IPS-11a (cell line): ENCODE data around the gene USP40.

Source experiments
- H3K4me3 ChIP-seq: one replicate; pipeline ENCODE4 v1.5.1; 2013; ENCODE audit warnings: low read depth, low read length, control low read depth

The USP40 gene

DNA sequence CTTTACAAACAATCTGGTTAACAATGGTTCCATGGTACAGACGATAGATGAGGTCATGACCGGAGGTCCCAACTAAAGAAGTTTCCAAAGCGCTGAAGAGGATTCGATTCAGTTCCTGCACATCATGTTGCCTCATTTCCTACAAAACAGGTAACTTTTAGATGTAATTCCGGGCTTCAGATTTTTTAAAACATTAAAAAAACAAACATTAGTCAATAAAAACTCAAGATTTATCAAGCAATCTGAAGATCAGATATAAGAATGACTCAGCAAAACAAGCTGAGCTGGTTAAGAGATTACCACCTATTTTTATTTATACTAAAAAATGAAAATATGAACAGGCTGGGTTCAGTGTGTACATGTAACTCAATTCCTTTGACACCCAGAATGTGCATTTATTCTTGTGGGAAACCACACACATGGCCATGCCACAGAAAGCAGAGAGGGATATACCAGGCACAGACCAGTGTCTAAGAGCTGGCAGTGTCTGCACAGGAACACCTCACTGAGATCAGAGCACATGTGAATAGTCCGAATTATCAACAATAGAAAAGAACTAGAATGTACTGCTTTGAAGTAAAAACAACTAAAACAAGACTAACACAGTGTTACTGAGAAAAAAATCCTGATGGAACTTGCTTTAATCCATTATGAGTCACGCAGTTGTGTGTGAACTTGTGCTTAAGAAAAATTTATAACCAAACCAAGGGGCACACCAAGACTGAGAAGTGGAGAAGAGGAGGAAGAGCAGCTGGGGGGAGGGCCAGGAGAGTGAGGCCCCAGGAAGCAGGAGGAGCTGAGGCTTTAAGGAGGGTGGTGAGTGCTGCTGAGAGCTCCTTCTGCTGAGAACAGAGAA is 9.5 kb downstream of the USP40 start:
- H3K4me3 ChIP-seq: no peak overlapping the region

DNA sequence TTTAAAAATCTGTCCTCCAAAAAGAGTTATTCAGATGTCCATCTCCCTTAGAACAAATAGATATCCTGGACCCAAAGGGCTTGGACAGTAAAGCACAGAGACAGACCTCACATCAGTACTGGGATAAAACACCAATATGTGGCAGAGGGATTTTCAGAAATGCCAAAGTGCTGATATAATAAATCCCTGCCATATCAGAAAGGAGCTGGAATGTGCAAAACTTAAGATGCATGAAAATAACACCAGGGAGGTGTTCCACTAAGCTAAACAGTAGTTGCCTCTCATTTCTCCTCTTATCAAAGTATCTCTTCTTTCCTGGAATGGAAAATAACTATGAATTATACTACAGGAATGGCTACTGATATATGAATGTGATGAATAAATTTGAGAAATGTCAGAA is 13.2 kb downstream of the USP40 start:
- no peak overlapping the region for H3K4me3 ChIP-seq

DNA sequence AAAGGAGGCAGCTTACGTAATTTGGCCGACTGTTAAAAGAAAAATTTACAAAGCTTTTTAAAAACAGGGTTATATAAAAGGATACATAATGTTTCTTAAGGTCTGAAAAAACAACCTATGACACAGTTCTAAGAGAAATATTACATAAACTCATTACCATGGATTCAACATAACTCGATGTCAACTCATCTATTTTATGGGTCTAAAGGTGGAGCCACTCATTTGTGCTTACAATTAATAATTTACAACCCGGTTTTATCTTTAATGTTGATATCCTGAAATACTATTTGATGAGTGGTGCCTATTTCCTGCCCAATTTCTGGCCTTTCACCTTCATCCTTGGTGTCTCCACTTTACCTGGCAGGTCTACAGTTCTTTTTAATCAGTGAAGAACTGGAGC is 15.1 kb downstream of the USP40 start:
- no peak overlapping the region for H3K4me3 ChIP-seq

DNA sequence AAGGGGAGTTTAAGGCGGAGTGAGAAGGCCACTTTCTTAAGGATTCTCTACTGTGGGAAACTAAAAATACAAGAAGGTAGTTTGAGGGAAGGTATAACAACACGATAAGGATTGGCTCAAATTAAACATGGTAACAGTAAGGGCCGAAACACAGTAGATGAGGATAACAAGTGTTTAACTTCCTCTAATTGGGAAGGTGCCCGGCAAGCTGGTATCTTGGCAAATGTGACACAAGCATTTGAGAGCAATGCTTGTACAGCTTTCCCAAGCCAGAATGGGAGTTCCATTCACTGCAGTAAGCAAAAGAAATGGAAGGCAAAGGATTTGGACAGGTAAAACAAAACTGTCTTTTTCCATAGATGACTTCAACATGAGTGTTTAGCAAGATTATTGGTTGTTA is 19.8 kb downstream of the USP40 start:
- H3K4me3 ChIP-seq: no peak overlapping the region

DNA sequence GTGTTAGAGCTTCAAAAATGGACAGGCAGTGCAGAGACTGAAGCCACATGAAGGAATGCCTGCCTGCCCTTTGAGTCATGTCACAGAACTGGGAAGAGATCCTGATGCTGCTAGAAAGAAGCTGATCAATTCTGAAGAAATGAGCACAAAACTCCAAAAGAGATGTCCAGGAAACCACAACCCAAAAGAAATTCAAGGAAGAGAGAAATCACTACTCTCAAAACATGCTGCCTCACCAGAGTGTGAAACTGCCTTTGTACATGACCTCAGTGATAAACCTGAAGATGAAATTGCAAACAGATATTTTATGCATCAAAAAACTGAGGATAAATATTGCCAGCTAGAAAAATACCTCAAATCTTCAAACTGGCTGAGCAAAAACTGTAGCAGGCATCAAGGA is 20.5 kb downstream of the USP40 start:
- H3K4me3 ChIP-seq: no peak overlapping the region

DNA sequence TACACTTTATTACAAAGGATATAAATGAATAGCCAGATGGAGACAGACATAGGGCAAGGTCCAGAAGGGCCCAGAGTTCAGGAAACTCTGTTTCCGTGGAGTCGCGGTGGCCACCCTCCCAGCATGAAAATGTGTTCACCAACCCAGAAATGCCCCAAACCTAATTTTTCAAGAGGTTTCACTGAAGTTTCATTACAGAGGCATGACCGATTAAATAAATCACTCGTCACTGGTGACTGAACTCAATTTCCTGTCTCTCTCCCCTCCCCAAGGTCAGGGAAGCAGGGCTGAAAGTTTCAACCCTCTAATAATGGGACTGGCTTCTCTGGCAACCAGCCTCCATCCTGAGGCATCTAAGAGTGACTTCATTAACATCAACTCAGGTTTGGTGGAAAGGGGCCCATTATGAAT is 22.4 kb downstream of the USP40 start:
- H3K4me3 ChIP-seq: no peak overlapping the region

DNA sequence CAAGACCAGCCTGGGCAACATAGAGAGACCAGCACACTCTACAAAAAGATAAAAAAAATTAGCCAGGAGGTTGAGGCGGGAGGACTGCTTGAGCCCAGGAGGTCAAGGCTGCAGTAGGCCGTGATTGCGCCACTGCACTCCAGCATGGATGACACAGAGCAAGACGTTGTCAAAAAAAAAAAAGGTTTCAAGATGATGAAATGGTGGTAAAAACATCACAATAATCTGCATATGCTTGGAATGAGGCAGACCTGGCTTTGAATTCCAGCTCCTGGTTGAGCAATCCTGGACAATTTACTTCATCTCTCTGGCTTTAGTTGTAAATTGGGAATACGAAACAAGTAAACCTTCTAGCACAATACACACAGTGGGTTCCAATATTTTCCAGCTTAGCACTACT is 24.1 kb downstream of the USP40 start:
- H3K4me3 ChIP-seq: no peak overlapping the region

DNA sequence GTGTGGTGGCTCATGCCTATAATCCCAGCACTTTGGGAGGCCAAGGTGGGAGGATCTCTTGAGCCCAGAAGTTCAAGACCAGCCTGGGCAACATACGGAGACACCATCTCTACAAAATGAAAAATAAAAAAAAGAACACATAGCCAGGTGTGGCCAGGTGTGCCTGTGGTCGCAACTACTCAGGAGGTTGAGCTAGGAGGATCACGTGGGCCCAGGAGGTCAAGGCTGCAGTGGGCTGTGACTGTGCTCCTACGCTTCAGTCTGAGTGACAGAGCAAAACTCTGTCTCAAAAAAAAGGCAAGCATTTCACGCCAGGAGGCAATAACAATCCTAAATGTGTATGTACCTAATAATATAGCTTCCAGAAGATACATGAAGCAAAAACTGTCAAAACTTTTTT is 27.8 kb downstream of the USP40 start:
- H3K4me3 ChIP-seq: no peak overlapping the region

DNA sequence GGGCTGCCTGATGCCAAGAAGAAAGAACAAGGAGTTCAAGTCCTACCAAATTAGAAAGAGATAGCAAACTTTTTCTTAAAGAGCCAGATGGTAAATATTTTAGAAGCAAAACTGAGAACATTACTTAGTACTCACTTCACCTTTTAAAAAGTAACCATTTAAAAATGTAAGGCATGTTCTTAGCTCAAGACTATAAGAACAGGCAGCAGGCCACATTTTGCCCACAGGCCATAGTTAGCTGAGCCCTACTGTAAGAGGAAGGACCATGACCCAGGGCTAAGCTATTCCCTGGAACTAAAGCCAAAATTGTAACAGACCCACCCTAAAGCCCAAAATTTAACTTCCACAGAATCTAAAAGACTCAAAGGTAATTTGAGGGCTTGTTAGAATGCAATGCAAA is 31.3 kb downstream of the USP40 start:
- H3K4me3 ChIP-seq: no peak overlapping the region

DNA sequence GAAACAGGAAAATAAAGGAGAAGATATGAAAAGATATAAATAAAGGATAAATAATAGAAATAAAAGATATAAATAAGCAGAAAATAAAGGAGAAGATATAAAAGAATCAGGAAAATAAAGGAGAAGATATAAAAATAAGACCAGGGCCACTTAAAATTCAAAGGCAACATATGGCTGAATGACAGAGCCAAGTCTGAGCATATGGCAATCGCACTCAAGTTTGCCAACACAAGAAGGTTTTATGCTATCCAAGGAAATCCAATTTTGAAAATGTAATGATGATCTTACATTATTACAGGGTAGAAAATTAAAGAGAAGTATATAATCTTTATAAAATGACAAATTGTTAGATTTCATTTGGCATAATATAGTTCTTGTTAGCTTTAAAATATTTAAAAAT is 33.6 kb downstream of the USP40 start:
- H3K4me3 ChIP-seq: no peak overlapping the region

DNA sequence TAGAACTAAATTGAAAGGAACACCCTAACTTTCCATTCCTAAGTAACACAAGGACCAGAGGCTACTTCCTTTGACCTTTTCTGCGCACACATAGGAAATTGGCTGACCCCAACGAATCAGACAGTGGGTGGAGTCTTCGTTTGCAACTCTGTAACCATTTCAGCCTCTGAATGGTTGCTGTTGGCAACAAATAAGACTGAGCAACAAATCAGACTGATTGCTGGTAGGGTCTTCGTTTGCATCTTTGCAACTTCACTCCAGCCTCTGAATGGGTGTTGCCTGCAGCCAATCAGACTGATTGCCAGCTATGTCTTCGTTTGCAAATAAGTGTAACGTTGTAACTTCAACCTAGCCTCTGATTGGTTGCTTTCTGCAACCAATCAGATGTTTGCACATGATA is 34.6 kb downstream of the USP40 start:
- H3K4me3 ChIP-seq: no peak overlapping the region

DNA sequence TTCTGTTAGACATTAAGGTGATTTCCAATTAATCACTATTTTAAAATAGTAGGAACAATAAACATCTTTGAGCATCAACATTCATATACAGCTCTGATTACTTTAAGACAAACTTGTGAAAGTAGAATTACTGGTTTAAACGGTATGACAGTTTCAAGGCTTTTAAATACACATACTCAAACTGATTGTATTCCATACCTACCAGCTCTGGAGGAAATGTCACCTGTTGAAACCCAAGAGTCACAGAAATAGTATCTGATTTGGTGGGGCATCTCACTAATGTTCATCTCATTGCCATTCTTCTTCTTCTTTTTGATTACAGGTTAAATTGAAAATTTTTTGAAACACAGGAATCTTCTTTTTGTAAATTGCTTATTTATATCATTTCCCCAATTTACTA is 36.2 kb downstream of the USP40 start:
- H3K4me3 ChIP-seq: no peak overlapping the region

DNA sequence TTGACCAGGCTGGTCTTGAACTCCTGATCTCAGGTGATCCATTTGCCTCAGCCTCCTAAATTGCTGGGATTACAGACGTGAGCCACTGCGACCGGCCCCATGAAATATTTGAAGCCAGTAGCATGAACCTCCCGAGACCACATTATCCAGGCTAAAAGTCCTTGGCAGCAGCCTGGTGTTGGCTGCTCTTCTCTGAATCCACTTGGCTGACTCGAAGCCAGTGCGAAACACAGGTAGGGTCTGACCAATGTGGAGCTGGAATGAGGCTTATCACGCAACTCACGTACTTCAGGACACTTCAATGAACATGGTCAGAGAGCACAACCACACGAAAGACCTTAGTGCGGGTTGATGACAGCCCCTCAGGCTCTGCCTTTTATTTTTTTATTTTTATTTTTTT is 38.4 kb downstream of the USP40 start:
- H3K4me3 ChIP-seq: no peak overlapping the region

DNA sequence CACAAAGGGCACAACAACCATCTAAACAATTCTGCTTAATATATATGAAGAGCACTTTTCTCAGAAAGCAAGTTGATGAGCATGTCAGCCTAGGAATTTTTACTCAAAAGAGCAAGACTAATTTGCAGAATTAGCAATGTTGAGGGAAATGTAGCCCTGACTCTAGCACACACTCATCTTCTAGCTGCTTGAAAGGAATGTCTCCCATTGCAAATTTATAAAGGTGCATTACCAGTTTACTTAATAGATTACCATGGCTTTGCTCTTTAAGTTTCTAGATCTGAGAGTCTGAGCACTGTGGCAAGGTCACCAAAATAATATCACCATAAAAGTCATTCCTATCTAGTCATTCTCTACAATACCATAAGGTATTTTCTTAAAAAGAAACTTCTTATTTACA is 40.8 kb downstream of the USP40 start:
- H3K4me3 ChIP-seq: no peak overlapping the region

DNA sequence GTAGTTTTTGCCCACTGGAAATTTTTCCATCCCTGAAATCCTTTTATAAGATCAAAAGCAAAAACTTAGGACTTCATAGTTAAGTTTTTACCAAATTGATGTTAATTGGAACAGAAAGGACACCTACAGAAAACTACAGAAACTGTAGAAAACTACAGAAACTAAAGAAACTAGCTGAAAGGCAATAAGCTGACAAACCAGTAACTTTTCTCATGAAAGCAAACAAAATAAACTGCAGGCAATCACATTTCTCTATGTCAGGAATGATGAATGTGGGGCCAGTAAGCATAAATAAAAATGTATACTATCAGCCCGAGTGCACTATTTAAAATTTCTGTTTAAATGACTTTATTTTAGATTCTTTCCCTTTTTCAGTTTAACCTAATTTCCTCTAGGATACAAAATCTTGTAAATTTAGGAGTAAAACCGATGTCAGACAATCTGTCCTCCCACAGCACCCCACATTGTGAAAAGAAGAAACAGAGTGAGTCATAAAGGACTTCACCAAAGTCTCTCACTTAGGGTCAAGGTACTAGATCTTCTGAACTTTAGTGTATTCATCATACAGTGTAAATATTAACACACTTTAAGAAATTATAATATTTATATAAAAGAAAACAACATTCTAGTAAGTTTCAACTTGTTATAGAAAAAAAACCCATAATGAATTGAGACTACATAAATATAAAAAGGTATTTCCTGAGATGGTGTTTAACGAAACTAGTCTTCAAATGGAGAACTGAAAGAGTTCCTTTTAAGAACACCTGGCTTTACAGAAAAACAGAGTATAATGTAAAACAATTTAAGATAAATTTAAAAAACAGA is 46.6 kb downstream of the USP40 start:
- no peak overlapping the region for H3K4me3 ChIP-seq

DNA sequence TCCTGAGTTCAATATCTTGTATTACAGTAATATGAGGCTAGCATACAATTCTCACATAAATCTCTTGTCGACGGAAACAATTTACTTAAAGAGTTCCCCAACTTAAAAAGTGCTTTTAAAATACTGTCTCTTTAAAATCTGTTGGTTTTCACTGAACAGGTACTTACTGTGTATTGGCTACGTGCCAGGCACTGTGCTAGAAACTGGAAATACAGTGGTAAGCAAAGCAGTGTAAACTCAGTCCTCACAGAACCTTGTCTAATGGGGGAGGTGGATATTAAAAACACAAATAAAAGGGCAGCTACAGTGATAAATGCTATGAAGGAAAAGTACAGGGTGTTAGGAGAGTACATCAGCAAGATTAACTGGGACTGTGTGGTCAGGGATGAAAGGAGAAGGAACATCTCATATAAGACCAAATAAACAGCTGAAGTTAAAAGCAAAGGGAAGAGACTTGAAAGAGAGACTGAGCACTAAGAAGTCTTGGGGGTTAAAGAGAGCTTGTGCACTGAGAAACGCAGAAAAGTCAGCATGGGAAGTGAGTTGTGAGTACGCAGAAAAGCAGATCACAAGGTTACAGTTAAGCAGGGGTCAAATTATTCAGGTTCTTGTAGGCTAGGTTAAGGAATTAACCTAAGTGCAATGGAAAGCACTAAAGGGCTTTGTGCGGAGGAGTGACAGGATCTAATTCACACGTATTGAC is 52.5 kb downstream of the USP40 start:
- H3K4me3 ChIP-seq: no peak overlapping the region

DNA sequence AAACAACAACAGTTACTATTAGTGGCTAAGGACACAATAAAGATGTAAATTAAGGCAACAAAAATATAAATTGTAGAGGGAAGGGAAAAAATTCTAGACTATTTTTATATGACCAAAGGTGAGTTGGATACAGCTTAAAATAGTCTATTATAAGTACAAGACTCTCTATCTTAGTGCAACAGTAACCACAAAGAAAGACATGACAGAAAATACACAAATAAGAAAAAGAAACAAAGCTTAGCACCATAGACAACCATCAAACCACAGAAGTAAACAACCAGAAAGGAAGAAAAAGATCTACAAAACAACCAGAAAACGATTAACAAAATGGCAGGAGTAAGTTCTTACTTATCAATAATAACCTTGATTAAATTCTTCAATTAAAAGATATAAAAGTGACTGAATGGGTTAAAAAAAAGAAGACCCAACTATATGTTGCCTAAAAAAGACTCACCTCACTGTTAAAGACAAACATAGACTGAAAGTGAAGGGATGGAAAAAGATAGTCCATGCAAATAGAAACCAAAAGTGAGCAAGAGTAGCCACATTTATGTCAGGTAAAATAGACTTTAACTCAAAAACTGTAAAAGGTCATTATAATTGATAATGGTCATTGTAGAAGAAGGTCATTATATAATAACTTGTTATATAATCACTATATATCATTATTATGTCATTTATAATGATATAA is 62.5 kb downstream of the USP40 start:
- no peak overlapping the region for H3K4me3 ChIP-seq

DNA sequence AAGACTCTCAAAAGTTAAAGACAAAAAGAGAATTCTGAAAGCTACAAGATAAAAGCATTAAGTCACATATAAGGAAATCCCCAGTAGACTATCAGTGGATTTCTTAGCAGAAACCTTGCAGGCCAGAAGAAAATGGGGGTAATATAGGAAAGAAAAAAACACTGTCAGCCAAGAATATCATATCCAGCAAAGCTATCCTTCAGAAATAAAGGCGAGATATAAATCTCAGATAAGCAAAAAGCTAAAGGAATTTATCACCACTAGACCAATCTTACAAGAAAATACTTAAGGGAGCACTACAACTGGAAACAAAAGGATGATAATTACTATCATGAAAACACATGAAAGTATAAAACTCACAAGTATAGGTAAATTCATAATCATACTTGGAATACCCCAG is 63.1 kb downstream of the USP40 start:
- H3K4me3 ChIP-seq: no peak overlapping the region

DNA sequence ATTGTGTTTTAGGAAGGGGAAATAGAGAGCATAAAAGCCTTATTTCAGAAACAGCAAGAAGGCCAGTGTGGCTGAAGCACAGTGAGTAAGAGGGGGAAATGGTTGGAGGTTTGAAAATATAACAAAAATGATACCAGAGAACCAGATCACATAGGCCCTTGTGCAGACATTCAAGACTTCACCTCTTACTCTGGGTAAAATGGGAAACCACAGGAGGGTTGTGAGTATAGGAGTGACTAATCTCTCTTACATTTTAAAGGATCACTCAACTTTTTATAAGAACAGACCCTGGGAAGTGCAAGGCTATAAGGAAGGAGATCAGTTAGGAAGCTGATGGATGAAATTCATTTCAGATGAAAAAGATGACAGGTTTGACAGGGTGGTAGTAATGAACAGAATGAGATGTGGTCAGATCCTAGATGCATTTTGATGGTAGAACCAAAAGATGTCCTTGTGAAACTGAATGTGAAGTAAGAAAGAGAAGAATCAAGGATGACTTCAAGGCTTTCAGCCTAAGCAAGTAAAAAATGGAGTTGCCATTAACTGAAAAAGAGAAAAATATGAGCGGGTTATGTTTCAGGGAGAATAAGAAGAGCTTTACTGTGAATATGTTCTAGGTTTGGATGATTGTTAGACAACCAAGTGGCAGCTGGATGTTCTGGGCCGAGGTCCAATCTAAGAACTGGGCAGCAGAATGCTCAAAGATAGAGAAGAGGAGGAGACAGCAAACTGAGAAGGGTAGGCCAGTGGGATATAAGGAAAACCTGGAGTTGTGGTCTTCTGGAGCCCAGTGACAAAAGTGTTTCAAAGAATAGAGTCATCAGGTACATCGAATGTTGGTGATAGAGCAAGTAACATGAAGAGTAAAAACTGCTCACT is 65.1 kb downstream of the USP40 start:
- H3K4me3 ChIP-seq: no peak overlapping the region

DNA sequence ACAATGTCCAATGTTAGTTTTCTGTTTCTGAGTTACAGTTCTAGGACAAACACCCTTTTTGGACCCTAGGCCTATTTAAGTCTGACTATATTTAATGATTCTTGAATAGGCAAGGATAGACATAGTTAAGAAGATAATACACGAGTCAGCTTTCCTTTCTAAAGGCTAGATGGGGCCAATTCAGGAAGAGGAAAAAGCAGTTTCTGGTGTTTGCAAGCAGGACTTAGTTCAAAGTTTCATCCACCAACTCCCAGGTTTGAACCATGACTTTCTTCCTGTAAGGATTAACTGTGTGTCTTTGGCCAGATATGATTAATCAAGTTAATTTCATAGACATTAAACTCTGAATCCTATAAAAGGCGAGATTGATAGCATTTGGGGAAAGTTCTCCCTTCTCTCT is 66.7 kb downstream of the USP40 start:
- H3K4me3 ChIP-seq: no peak overlapping the region
